Measurements from ENCODE around the gene ATPAF1. TPM values are rescaled to one million over a fixed set of nuclear protein-coding genes. Genes with fewer than 3 reads are reported as not detected.

ATPAF1 gene
- total RNA-seq, 4 donors from 2014 or later = 44.7 to 92.5 (median 46.6) TPM

- TF ChIP-seq CTCF (IDR thresholded peaks at IDR 0.05; ENCODE audit: low read depth) = no peak
Measured at GRCh38 chr1:46592823-46593222, 75.3 kb downstream of the ATPAF1 start.

- TF ChIP-seq CTCF (IDR thresholded peaks at IDR 0.05; ENCODE audit: low read depth) = no peak
Measured at GRCh38 chr1:46589529-46589928, 78.6 kb downstream of the ATPAF1 start.

- no peak for TF ChIP-seq CTCF (IDR thresholded peaks at IDR 0.05; ENCODE audit: low read depth)
Measured at GRCh38 chr1:46587069-46587468, 81.1 kb downstream of the ATPAF1 start.

- no peak for TF ChIP-seq CTCF (IDR thresholded peaks at IDR 0.05; ENCODE audit: low read depth)
Measured at GRCh38 chr1:46585312-46585938, 82.7 kb downstream of the ATPAF1 start.

- TF ChIP-seq CTCF (IDR thresholded peaks at IDR 0.05; ENCODE audit: low read depth) = no peak
Measured at GRCh38 chr1:46583494-46583893, 84.7 kb downstream of the ATPAF1 start.

- TF ChIP-seq CTCF (IDR thresholded peaks at IDR 0.05; ENCODE audit: low read depth) = no peak
Measured at GRCh38 chr1:46582972-46583371, 85.2 kb downstream of the ATPAF1 start.

Other genes with a start within 250 kb of the ATPAF1 start
- gene DMBX1, start 178.5 kb downstream of the ATPAF1 start, total RNA-seq = not detected
- not detected for gene KNCN, start 116.7 kb downstream of the ATPAF1 start, total RNA-seq
- gene MKNK1, start 64.1 kb downstream of the ATPAF1 start, total RNA-seq = 10 to 100 TPM; 57.8 to 68.8 (median 63.7) TPM
- gene MOB3C, start 51.6 kb downstream of the ATPAF1 start, total RNA-seq = 10 to 100 TPM; 14.5 to 19.2 (median 16.4) TPM
- gene TEX38, start 3.5 kb upstream of the ATPAF1 start, total RNA-seq = not detected
- 100 to 1,000 TPM in 2 of 4 donors, 10 to 100 TPM in 2; 91.4 to 137 (median 102) TPM for gene EFCAB14, start 50.8 kb upstream of the ATPAF1 start, total RNA-seq
- 100 to 1,000 TPM; 224 to 730 (median 336) TPM for gene CYP4B1, start 130.7 kb upstream of the ATPAF1 start, total RNA-seq